ENCODE data around the gene GNAZ.

GNAZ gene

GRCh38 chr22:23109441-23109978 is 39.2 kb downstream of the GNAZ start:
- DNase-seq, result no peak

GRCh38 chr22:23110190-23110921 is 40.0 kb downstream of the GNAZ start:
- no peak for DNase-seq

GRCh38 chr22:23110922-23111527 is 40.7 kb downstream of the GNAZ start:
- DNase-seq, result no peak

- no peak for DNase-seq
Observed at GRCh38 chr22:23112472-23113012, 42.2 kb downstream of the GNAZ start.

- DNase-seq, result no peak
Observed at GRCh38 chr22:23113067-23113846, 42.9 kb downstream of the GNAZ start.

GRCh38 chr22:23113847-23114720 is 43.8 kb downstream of the GNAZ start:
- DNase-seq, result no peak

GRCh38 chr22:23114721-23115020 is 44.4 kb downstream of the GNAZ start:
- no peak for DNase-seq

- no peak for DNase-seq
Observed at GRCh38 chr22:23115369-23115768, 45.0 kb downstream of the GNAZ start.

GRCh38 chr22:23115825-23116494 is 45.6 kb downstream of the GNAZ start:
- DNase-seq, result no peak

GRCh38 chr22:23116506-23117263 is 46.4 kb downstream of the GNAZ start:
- DNase-seq, result no peak

GRCh38 chr22:23117275-23117674 is 47.0 kb downstream of the GNAZ start:
- no peak for DNase-seq

- no peak for DNase-seq
Observed at GRCh38 chr22:23117891-23118646, 47.8 kb downstream of the GNAZ start.

- no peak for DNase-seq
Observed at GRCh38 chr22:23118647-23119493, 48.6 kb downstream of the GNAZ start.

- no peak for DNase-seq
Observed at GRCh38 chr22:23119494-23120414, 49.4 kb downstream of the GNAZ start.

- DNase-seq, result no peak
Observed at GRCh38 chr22:23120415-23120899, 50.1 kb downstream of the GNAZ start.

GRCh38 chr22:23121000-23121421 is 50.7 kb downstream of the GNAZ start:
- DNase-seq, result no peak

- peak; percentile 88 for DNase-seq
Observed at GRCh38 chr22:23121424-23121823, 51.1 kb downstream of the GNAZ start.
